K562 (cell line): ENCODE measurements around the gene PRCP. TPM values are rescaled to one million over a fixed set of nuclear protein-coding genes. Genes with fewer than 3 reads are reported as not detected.
A peak's percentile ranks its signal among the peaks of the same experiment; 100 is the strongest.

Source experiments
- ETV1 ChIP-seq: fragments of 450-650 bp; conservative IDR thresholded peaks from 2 replicates; pipeline ENCODE4 v1.6.1; 2016; ENCODE audit warnings: missing genetic modification characterization, control low read depth, low read depth, missing compliant biosample characterization
- ETV5 ChIP-seq: sonication (generic); formaldehyde crosslinking; IDR thresholded peaks from 2 replicates; pipeline ENCODE4 v1.4.0; 2020; ENCODE audit warnings: low read depth, mild to moderate bottlenecking, missing genetic modification reagents
- HDAC8 ChIP-seq: fragments of 450-650 bp; IDR thresholded peaks from 2 replicates; pipeline ENCODE4 v1.6.1; 2016; ENCODE audit warnings: mild to moderate bottlenecking, missing genetic modification characterization, moderate library complexity, missing compliant biosample characterization
- JUND ChIP-seq, 2 experiments: IDR thresholded peaks; 2 replicates in 1 of 2; 3 replicates in 1 of 2; pipeline ENCODE4 v1.6.1; 2011; ENCODE audit warnings: borderline replicate concordance in 2 of 2, low read depth in 2 of 2, low read length in 2 of 2, improper control_type of control experiment in 1 of 2, missing biosample characterization in 1 of 2, missing genetic modification characterization in 1 of 2, missing genetic modification reagents in 1 of 2
- KLF13 ChIP-seq: fragments of 450-650 bp; IDR thresholded peaks from 2 replicates; pipeline ENCODE4 v1.6.1; 2016; ENCODE audit warnings: missing genetic modification characterization, low read depth, mild to moderate bottlenecking, missing compliant biosample characterization, moderate library complexity, borderline replicate concordance
- NCOA2 ChIP-seq, 2 experiments: fragments of 450-650 bp; IDR thresholded peaks; 2 replicates each; pipeline ENCODE4 v1.6.1; 2018; ENCODE audit warnings: mild to moderate bottlenecking in 2 of 2, moderate library complexity in 1 of 2; ENCODE audit not compliant: partially characterized antibody in 2 of 2
- SETDB1 ChIP-seq: IDR thresholded peaks from one replicate; pipeline ENCODE4 v1.6.1; 2012; ENCODE audit warnings: low read length, control low read depth, inconsistent platforms
- TRIM28 ChIP-seq: fragments of 450-650 bp; IDR thresholded peaks from 2 replicates; pipeline ENCODE4 v1.6.1; 2017
- YBX1 ChIP-seq: fragments of 450-650 bp; IDR thresholded peaks from 2 replicates; pipeline ENCODE4 v1.7.1; 2016; ENCODE audit warnings: mild to moderate bottlenecking
- ZNF444 ChIP-seq: fragments of 250-450 bp; sonication (Bioruptor Pico); IDR thresholded peaks from 2 replicates; pipeline ENCODE4 v1.4.0; 2020; ENCODE audit warnings: mild to moderate bottlenecking, moderate library complexity
- polyA plus RNA-seq, 8 experiments: library from polyadenylated mRNA; depleted of rRNA in 4 of 8; stranded (reverse) in 5 of 8; unstranded in 3 of 8; fragments of >200 nt; fragmentation: Nextera tagmentation in 2 of 8; fragmentation: Illumina TruSeq in 1 of 8; extraction: Ambion mirVana in 2 of 8; extraction: Trizol in 1 of 8; gene quantifications; 2 replicates each; pipeline versions ENCODE4 v1.2.1 to v1.2.3, GENCODE V29; 2011 to 2014; ENCODE audit warnings: inconsistent platforms in 1 of 8, missing spikeins in 1 of 8
- total RNA-seq, 7 experiments: library from RNA; depleted of rRNA in 6 of 7; stranded (reverse); fragments of >200 nt in 6 of 7; fragmentation: Illumina TruSeq in 2 of 7; extraction: Trizol in 2 of 7; gene quantifications; 2 replicates each; pipeline versions ENCODE4 v1.2.1 to v1.2.3, GENCODE V29; 2011 to 2021; ENCODE audit warnings: low replicate concordance in 1 of 7
- TF ChIP-seq, protein P1 (sequence below): fragments of 450-650 bp; IDR thresholded peaks from 2 replicates; pipeline ENCODE4 v1.6.1; 2016; ENCODE audit warnings: missing biosample characterization, missing genetic modification characterization
- TF ChIP-seq, protein P2 (sequence below): fragments of 250-450 bp; sonication (Bioruptor Pico); IDR thresholded peaks from 2 replicates; pipeline ENCODE4 v1.4.0; 2020; ENCODE audit warnings: mild to moderate bottlenecking
- TF ChIP-seq, protein P3 (sequence below): fragments of 250-450 bp; sonication (Bioruptor Pico); IDR thresholded peaks from 2 replicates; pipeline ENCODE4 v1.8.0; 2022; ENCODE audit warnings: moderate library complexity, mild to moderate bottlenecking, inconsistent platforms
- TF ChIP-seq, protein P4 (sequence below): sonication (generic); formaldehyde crosslinking; IDR thresholded peaks from 2 replicates; pipeline ENCODE4 v1.4.0; 2020; ENCODE audit warnings: mild to moderate bottlenecking, missing genetic modification reagents
- TF ChIP-seq, protein P5 (sequence below): sonication (generic); formaldehyde crosslinking; IDR thresholded peaks from 2 replicates; pipeline ENCODE4 v1.8.0; 2022; ENCODE audit warnings: mild to moderate bottlenecking, low read depth, missing genetic modification reagents
- TF ChIP-seq, protein P6 (sequence below): sonication (generic); formaldehyde crosslinking; IDR thresholded peaks from 2 replicates; pipeline ENCODE4 v1.8.1; 2023; ENCODE audit warnings: mild to moderate bottlenecking, missing genetic modification reagents

Gene PRCP
- total and polyA plus RNA-seq, 9 of the 15 experiments (the other 6 are each of a cell fraction or from before 2014, with no cell fraction given): 9.5 to 43.1 (median 23.2) TPM

DNA sequence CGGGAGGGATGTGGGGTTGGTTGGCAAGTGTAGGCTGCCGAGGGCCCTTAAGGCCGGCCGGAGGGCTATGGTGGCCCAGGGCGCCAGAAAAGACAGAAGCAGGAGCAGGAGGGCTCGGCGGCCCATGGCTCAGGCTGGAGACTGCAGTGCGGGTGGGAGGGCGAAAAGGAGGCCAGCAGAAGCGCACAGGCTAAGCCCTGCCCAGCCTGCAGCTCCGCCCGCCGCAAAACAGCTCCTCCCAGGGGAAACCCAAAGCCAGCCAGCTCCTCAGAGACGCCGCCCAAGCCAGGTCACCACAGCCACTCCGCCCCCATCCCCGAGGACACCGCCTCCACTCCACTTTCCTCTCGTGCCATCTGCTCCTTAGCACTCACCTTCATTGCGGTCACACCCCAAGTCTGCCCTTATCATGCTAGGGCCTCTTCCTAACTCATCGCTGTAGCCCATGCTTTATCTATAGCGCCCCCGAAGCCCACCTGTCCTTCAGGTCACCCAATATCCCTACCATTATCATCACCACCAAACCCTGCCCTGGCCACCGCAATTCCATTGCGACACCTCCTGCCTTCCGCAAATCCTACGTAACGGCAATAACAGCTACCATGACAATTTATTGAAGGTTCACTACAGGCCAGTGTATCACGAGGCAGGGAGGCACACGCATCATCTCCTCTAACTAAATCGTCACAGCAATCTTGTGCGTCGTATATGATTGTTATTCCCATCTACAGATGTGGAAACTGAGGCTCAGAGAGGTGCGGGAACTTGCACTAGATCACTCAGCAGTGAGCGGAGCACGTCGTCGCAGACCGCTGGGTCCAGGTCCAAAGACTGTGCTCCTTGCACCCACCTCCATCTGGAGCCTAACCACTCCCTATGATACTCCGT is at the start of gene PRCP (continued):
- TF ChIP-seq JUND (IDR thresholded peaks at IDR 0.05; ENCODE audit: borderline replicate concordance, low read depth, low read length) (0 out of 2 replicates have a peak, but pooled peaks have one; percentile 22), JUND (tag; IDR thresholded peaks at IDR 0.05; ENCODE audit: borderline replicate concordance, low read depth, low read length) (peak; percentile 68; the same call in 2 of the 3 replicates), SETDB1 (peak; percentile 38), HDAC8 (no peak), ETV1 (tag) (peak; percentile 55), ZNF444 (CRISPR knock-in tag) (no peak), YBX1 (no peak), NCOA2 (IDR thresholded peaks at IDR 0.05; ENCODE audit: partially characterized antibody in 2 of 2) (no peak), ETV5 (no peak; the same call in 1 of the 2 replicates), KLF13 (0 out of 2 replicates have a peak, but pooled peaks have one; percentile 36), TRIM28 (no peak; the same call in 1 of the 2 replicates)
- TF ChIP-seq, protein P1, sequence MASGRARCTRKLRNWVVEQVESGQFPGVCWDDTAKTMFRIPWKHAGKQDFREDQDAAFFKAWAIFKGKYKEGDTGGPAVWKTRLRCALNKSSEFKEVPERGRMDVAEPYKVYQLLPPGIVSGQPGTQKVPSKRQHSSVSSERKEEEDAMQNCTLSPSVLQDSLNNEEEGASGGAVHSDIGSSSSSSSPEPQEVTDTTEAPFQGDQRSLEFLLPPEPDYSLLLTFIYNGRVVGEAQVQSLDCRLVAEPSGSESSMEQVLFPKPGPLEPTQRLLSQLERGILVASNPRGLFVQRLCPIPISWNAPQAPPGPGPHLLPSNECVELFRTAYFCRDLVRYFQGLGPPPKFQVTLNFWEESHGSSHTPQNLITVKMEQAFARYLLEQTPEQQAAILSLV (tag): no peak
- TF ChIP-seq, protein P2, sequence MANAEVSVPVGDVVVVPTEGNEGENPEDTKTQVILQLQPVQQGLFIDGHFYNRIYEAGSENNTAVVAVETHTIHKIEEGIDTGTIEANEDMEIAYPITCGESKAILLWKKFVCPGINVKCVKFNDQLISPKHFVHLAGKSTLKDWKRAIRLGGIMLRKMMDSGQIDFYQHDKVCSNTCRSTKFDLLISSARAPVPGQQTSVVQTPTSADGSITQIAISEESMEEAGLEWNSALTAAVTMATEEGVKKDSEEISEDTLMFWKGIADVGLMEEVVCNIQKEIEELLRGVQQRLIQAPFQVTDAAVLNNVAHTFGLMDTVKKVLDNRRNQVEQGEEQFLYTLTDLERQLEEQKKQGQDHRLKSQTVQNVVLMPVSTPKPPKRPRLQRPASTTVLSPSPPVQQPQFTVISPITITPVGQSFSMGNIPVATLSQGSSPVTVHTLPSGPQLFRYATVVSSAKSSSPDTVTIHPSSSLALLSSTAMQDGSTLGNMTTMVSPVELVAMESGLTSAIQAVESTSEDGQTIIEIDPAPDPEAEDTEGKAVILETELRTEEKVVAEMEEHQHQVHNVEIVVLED (CRISPR knock-in tag): no peak
- TF ChIP-seq, protein P3, sequence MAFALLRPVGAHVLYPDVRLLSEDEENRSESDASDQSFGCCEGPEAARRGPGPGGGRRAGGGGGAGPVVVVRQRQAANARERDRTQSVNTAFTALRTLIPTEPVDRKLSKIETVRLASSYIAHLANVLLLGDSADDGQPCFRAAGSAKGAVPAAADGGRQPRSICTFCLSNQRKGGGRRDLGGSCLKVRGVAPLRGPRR (CRISPR knock-in tag): no peak
- TF ChIP-seq, protein P4, sequence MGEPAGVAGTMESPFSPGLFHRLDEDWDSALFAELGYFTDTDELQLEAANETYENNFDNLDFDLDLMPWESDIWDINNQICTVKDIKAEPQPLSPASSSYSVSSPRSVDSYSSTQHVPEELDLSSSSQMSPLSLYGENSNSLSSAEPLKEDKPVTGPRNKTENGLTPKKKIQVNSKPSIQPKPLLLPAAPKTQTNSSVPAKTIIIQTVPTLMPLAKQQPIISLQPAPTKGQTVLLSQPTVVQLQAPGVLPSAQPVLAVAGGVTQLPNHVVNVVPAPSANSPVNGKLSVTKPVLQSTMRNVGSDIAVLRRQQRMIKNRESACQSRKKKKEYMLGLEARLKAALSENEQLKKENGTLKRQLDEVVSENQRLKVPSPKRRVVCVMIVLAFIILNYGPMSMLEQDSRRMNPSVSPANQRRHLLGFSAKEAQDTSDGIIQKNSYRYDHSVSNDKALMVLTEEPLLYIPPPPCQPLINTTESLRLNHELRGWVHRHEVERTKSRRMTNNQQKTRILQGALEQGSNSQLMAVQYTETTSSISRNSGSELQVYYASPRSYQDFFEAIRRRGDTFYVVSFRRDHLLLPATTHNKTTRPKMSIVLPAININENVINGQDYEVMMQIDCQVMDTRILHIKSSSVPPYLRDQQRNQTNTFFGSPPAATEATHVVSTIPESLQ (CRISPR knock-in tag): peak; percentile 88; the same call in 1 of the 2 replicates
- TF ChIP-seq, protein P5, sequence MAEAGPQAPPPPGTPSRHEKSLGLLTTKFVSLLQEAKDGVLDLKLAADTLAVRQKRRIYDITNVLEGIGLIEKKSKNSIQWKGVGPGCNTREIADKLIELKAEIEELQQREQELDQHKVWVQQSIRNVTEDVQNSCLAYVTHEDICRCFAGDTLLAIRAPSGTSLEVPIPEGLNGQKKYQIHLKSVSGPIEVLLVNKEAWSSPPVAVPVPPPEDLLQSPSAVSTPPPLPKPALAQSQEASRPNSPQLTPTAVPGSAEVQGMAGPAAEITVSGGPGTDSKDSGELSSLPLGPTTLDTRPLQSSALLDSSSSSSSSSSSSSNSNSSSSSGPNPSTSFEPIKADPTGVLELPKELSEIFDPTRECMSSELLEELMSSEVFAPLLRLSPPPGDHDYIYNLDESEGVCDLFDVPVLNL: no peak
- TF ChIP-seq, protein P6, sequence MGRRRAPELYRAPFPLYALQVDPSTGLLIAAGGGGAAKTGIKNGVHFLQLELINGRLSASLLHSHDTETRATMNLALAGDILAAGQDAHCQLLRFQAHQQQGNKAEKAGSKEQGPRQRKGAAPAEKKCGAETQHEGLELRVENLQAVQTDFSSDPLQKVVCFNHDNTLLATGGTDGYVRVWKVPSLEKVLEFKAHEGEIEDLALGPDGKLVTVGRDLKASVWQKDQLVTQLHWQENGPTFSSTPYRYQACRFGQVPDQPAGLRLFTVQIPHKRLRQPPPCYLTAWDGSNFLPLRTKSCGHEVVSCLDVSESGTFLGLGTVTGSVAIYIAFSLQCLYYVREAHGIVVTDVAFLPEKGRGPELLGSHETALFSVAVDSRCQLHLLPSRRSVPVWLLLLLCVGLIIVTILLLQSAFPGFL (CRISPR knock-in tag): no peak
